Activated T-cell treated with anti-CD3 and anti-CD28 coated beads for 1 hour (primary cell): Measurements from ENCODE around the gene ZBTB40.

ENCODE experiments used
- DNase-seq: peaks from one replicate; pipeline ENCODE4 v3.0.0-alpha.2; 2020; ENCODE audit warnings: low read depth

The ZBTB40 gene

DNA sequence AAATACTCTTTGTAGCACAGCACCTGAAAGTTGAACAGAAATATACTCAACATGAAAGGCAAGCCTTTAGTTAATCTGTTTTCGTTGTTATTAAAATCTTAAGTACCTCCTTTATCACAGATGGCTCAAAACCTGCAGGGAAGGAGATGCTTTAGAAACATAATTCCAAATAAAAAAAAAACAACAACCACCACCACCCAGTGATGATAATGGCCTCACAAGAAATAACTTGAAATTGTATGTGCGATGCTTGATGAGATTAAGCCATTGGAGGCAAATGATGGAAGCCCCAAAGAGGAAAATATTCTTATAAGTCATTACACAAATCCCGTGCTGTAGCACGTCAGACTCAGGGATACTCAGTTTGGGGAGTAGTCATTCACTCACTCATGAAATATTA, 24.9 kb upstream of the ZBTB40 start:
- DNase-seq: no peak

DNA sequence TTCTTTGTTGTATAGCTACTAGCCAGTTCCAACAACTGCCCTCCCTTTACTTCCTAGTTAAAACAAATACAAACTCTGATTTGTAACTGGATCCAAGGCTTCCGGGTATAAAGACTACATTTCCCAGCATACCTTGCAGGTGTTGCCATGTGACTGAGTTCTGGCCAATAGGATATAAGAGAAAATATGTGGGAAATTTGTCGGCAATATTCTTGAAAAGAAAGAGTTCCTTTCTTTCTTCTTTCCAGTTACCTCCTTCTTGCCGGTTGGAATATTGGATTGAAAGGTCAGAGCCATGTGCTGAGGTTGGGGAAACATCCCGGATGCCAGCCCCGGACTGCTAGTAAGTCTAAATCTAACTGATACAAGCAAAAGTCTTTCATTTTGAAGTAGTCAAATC, 23.0 kb upstream of the ZBTB40 start:
- DNase-seq: no peak

DNA sequence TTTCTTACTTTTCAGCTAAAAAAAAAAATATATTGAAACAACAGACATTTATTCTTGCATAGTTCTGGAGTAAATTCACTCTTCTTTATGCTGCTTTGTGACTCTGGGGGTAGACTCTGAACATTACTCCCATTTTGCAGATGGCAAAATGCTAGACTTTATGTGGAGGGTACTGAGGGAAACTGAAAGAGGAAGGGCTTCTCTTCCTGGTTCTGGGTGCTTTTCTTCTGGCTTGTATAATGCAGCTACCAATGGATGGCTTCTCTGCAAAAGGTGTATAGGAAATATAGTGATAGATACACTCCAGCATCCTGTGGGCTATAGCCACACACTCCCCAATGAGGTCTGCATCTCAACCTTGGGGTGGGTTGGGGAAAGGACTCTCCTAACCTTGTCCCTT, 19.7 kb upstream of the ZBTB40 start:
- DNase-seq: no peak

DNA sequence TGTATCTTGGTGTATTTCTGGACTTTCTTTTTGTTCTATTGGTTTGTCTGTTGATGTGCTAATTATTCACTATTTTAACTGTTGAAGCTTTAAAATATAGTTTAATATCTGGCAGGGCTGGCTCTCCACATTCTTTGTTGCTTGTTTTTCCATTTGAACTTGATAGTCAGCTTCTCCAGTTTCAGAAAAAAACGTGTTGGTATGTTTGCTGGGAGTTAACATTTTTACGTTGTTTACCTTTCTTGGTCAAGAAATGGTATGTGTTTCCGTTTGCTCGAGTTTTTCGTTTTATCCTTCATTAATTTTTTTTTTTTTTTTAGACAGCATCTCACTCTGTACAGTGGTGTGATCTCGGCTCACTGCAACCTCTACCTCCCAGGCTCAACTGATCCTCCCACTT, 16.9 kb upstream of the ZBTB40 start:
- no peak for DNase-seq

DNA sequence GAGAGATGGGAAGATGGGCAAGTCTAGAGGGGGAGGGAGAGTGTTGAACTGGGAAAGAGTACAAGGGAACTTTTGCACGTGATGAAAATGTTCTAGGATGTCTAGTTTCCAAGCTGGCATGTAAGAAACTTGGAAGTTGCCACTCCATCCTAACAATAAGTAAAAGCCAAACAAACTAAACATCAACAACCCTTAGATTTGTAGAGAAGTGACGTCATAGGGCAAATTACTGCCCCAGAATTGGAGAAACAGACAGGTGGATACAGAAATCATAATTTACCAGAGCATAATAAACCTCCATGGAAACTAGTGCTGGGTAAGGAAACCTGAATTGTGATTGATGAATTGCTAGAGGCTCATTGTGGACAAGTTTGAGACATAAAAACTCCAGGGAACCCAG, 14.7 kb upstream of the ZBTB40 start:
- no peak for DNase-seq

DNA sequence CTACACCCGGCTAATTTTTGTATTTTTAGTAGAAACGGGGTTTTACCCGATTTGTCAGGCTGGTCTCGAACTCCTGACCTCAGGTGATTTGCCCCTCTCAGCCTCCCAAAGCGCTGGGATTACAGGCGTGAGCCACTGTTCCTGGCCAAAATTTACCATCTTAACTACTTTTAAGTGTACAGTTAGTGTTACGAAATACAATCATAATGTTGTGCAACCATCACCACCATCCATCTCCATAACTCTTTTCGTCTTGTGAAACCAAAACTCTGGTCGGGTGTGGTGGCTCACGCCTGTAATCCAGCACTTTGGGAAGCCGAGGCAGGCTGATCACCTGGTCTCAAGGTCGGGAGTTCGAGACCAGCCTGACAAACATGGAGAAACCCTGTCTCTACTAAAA, 14.1 kb upstream of the ZBTB40 start:
- no peak for DNase-seq

DNA sequence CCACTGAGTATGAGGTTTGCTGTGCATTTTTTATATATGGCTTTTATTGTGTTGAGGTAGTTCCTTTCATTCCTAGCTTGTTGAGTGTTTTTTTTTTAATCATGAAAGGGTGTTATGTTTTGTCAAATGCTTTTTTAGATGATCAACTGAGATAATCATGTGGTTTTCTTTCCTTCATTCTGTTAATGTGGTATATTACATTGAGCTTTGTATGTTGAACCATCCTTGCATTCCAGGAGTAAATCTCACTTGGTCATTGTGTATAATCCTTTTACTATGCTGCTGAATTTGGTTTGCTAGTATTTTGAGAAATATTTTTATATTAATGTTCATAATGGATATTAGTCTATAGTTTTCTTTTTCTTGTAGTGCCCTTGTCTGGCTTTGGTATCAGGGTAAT, 11.1 kb upstream of the ZBTB40 start:
- DNase-seq: no peak

DNA sequence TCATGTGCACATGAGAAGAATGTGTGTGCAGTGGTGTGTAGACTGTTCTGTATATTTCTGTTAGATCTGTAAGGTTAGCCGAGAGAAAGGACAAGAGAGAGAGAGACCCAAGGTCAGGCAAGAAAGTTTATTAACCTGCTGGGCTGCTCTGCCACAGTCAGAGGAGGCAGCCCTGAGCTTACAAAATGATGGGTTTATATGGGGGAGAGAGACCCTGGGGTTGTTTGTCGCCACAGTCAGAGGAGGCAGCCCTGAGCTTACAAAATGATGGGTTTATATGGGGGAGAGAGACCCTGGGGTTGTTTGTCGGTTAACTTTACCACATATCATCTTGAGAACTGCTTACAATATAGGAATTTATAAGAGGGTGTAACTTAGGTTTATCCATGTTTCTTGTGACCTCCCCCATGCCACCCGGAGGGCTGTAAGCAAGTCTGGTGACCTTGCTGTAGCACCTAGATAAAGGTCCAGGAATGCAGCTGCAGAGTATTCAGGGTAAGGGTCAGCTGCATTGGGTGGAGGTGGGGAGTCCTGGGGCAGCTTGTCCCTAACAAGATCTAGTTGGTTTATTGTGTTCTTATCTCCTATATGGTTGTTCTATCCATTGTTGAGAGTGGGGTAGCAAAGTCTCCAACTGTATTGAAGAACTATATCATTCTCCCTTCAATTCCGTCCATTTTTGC, 9.3 kb upstream of the ZBTB40 start:
- no peak for DNase-seq

DNA sequence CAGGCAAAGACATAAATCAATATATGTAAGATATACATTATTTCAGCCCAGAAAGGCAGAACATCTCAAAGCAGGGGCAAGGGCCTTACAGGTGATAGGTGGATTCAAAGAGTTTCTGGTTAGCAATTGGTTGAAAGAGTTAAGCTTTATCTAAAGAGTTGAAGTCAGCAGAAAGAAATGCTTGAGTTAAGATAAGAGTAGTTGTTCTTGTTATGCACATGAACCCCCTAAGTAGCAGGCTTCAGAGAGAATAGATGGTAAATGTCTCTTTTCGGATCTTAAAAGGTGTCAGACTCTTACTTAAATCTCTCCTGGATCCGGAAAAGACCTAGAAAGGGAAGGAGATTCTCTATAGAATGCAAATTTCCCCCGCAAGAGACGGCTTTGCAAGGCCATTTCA, 8.3 kb upstream of the ZBTB40 start:
- DNase-seq: no peak

DNA sequence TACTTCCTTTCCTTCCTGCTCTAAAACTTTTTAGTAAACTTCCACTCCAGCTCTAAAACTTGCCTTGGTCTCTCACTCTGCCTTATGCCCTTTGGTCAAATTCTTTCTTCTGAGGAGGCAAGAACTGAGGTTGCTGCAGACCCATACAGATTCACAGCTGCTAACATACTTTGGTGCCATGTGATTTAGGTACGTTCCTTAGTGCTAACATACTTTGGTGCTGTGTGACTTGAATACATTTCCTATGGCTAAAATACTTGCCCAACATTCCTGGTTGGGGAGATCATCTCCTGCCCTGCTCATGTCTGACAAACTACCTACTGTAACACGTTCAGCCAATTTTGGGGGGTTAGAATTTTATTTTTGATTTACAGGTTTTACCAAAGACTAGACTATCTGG, 6.8 kb upstream of the ZBTB40 start:
- DNase-seq: no peak

DNA sequence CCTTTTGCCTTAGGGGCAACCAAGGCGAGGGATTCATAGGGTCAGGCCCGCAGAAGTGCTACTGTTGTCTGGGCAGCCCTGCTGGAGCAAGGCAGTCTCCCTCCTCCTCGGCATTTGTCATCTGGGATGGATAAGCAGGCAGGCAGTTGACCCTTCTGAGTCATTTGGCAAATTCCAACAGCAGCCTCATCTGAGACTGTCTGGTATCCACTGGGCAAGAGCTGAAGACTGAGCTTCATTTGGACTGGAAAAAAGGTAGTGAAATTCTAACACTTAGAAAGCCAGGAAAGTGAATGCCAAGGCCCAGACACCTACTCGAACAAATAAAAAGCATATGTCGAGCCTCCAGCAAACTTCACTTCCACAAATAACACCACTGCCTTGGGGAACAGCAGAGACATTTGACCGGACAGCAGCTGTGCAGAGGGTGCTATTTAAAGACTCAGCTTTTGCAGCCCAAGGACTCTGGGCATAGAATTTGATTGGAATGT, 4.0 kb upstream of the ZBTB40 start:
- DNase-seq: no peak

DNA sequence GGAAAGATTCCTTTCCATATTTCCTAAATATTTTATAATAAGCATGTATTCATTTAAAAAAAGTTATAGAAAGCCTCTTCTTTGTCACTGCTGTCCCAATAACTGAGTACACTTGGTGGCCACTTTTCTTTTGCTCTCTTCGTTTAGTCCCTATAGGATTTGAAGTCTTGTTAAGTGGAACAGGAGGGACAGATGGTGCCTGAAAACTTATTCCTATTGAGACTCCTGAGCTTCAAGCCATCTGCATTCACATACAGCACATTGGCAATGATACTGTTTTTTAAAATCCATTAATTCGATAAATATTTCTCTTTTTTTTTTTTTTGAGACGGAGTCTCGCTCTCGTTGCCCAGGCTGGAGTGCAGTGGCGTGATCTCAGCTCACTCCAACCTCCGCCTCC, 2.0 kb upstream of the ZBTB40 start:
- no peak for DNase-seq

DNA sequence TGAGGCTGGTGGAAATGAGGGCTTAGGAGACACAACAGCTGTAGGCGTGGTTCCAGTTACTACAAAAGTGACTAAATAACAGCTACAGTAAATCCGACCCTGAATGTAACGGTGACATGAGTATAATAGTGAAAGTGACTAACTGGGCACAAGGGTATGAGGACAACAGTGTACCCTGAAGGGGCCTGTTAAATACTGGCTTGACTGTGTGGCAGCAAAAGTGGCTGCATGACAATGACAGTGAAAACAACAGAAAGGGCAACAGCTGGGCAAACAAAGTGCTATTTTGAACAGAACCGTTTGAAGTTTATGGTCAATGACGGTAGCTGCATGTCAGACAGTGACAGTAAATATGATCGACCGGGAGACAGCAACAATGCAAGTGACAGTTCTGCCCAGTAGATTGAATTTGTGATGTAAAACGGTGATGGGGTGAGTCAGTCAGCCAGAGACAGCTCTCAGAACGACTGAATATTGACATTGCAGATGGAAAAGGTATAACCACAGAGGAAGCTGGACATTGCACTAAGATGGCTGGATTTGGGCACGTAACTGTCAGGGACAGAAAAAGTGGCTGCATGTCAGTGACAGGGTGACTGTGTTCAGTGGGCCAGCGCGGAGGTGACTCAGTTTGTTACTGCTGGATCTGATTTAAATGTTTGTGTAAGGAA, 1.2 kb upstream of the ZBTB40 start:
- no peak for DNase-seq

DNA sequence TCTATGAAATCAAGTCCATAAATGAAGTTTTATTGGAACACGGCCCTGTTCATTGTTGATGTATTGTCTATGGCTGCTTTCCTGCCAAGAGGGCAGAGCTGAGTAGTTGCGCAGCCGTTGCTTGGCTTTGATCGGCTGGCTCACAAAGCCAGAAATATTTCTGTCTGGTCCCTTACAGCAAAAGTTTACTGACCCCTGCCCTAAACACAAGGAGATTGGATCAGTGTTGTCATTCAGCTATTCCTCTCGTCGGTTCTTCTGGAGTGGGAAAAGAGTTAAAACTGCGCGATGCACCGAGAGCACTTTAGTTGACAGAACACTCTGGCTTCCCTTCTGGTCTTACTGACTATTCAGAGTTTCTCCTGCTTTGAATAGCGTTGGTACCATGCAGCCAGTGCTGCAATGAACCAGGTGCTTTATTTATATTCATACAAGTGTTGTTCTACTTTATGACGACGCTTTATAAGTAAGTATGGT, 868 bp downstream of the ZBTB40 start:
- DNase-seq: peak; percentile 5

DNA sequence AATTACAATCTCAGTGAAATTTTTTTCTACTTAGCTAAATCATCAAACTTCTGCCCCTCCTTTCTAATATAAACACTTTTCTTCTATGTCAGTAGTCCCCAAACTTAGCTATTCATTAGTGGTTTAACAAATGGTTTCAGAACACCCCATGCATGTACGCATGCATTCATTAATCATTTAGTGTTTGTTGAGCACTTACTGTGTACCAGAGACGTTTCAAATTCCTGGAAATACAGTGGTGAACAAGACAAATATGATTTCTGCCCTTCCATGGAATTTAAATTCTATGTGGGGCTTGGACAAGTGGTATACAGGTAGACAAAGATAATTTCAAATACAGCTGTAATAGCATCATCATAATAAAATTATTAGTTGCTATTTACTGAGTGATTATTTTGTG, 1.5 kb downstream of the ZBTB40 start:
- no peak for DNase-seq

DNA sequence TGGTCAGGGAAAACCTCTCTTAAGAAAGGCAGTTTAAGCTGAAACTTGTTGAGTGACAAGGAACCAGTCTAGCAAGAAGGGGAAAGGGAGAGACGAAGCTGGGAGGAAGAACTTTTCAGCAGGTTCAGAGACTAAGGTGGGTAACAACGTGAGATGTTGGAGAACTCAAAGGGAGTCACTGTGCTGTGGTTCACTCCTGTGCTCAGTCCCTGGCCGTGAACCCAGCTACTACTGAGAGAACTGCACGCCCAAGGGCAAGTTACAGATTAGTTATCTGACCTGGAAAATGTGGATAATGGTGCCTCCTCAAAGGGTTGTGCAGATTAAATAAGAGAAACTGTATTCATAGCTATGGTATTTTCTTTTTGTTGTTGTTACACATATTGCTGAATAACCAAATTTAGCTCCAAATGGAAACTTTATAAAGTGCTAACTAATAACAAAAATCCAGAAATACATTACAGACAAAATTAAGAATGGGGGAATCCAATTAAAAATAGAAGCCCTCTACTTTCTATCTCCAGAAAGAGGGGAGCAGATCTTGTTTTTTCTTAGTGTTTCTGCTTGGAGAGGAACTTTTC, 2.9 kb downstream of the ZBTB40 start:
- DNase-seq: no peak

DNA sequence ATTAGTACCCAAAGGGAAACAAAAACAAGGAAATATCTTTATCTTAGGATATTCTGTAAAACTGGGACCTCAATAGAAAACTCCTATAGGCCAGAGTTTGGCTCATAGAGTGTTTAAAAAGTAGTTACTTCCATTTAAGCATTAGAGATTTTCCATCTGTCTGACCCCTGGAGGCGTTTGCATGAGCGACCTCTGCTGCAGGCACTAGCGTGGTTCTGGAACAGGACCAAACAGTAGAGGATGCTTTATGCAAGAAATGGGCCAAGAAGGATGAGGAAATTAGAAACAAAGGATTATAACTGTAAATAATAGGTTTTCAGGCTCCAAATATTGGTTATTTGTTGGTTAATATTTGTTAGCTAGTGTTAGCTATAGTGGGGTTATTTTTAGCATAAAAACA, 5.7 kb downstream of the ZBTB40 start:
- no peak for DNase-seq

DNA sequence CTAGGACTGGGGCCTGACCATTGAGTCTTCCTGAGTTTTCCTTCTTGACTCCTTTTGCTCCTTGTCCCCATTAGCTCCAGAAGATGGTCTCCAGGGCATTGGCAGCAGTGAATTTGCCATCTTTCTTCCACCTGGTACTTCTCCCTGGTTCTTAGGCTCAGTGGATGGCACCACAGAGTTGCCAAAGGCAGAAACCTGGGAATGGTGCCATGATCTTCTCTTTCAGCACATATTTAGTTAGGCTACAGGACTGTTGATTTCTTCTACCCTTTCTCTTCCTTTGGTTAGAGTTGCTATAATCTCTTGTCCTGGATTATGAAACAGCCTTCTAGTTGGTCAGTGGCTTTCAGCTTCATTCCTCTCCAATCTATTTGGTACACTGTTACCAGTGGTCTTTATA, 6.2 kb downstream of the ZBTB40 start:
- DNase-seq: no peak

DNA sequence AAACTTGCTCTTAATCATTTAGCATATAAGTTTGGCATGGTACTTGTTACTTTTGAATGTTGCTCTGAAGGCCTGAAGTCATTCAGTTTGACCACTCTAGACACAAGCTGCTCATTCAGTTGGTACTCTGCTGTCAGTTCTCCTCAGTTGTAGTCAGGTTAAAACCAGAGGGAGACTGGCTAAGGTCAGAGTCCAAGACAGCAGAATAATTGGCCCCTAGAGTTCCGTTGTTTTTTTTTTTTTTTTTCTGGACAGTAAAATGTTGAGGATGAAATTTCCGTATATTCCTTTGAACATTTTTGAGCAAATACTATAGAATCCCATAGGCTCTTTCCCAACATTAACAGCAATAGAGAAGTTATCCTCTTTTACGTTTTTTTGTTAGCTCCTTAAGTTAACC, 9.4 kb downstream of the ZBTB40 start:
- DNase-seq: no peak

DNA sequence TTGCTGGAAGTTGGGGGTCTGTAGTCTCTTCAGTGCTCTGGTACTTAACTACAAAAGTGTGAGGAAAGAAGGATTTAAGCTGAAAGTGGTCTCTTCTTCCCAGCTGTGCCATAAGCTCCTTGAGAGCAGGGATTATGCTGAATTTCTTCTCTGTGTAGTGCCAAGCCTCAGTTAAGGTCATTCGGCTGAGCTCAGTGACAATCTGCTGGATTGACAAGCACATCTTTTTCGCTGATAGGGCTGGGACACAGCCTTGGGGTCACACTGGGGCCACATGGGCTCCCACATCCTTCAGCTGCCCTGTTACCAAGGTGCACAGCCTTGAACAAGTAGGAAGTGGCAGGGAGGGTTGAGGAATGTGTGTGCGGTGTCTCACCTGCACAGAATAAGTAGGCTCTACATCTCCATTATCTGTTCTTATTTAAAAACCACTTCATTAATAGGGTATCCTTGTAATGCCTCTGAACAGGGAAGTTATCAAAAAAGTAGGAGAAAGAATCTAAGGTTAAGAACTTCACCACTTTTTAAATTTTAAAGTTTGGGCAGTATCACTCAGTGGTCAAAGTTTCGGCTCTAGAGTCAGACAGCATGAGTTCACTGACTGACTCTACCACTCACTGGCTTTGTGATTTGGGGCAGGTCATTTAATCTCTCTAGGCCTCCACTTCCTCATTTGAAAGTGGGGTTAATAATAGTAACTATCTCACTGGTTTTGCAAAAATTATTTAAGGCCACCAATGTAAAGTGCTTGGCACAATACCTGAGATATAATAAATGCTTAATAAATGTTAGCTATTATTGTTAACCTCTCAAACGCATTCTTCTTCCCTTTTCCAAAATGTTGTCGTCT, 10.3 kb downstream of the ZBTB40 start:
- DNase-seq: no peak

DNA sequence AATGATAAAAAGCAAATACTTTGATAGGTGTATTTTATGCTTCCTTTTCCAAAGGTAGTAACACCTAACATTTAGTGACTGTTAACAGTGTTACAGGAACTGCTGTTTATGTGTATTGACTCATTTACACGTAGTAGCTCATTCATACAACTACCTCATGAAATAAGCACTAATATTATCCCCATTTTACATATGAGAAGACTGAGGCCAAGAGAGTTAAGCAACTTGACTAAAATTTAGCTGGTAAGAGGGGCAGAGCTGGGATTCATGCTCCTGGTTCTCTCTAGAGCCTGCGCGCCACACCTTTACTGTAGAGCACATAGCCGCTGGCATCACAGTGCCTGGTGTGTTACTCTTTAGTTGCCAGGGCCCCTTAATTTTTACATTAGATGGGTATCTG, 11.3 kb downstream of the ZBTB40 start:
- DNase-seq: no peak

DNA sequence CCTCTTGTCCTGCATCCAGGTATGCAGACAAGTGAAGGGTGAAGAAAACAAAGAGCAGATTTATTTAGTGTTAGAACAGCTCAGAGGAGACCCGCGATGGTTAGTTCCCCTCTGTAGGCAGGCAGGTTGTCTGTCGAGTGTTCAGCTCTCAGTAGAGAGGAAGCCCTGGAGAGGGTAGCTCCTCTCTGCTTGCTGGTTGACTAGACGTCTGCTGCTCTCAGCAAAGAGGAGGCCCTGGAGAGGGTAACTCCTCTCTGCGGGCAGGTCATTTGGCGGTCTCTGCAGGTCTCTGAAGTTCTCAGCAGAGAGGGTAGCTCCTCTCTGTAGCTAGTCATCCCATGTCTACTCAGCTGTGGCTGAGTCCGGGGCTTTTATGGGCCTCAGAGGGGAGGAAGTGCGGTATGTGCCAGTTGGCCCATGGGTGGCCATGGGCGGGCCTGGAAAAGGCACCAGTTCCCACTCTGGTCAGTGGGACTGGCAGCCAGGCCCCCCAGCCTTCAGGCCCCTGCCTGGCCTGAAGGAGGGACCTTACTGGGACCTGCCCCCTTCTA, 13.4 kb downstream of the ZBTB40 start:
- DNase-seq: no peak
